ENCODE data around the gene DNAH6.

Gene DNAH6

GRCh38 chr2:84830095-84830494 lies 313.8 kb downstream of the DNAH6 start:
- TF ChIP-seq, protein P1, sequence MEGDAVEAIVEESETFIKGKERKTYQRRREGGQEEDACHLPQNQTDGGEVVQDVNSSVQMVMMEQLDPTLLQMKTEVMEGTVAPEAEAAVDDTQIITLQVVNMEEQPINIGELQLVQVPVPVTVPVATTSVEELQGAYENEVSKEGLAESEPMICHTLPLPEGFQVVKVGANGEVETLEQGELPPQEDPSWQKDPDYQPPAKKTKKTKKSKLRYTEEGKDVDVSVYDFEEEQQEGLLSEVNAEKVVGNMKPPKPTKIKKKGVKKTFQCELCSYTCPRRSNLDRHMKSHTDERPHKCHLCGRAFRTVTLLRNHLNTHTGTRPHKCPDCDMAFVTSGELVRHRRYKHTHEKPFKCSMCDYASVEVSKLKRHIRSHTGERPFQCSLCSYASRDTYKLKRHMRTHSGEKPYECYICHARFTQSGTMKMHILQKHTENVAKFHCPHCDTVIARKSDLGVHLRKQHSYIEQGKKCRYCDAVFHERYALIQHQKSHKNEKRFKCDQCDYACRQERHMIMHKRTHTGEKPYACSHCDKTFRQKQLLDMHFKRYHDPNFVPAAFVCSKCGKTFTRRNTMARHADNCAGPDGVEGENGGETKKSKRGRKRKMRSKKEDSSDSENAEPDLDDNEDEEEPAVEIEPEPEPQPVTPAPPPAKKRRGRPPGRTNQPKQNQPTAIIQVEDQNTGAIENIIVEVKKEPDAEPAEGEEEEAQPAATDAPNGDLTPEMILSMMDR (IDR thresholded peaks at IDR 0.05; ENCODE audit: insufficient read depth, missing control alignments) = no peak
- FAIRE-seq (no peak), DNase-seq (ENCODE audit: insufficient read length, low spot score) (no peak)

- no peak for FAIRE-seq
- no peak for DNase-seq (ENCODE audit: insufficient read length, low spot score)
- TF ChIP-seq, protein P1 (IDR thresholded peaks at IDR 0.05; ENCODE audit: insufficient read depth, missing control alignments) = no peak
These were observed 314.6 kb downstream of the DNAH6 start for GRCh38 chr2:84830758-84831500.

GRCh38 chr2:84832772-84833461 lies 316.6 kb downstream of the DNAH6 start:
- TF ChIP-seq, protein P1 (IDR thresholded peaks at IDR 0.05; ENCODE audit: insufficient read depth, missing control alignments) = no peak
- no peak for FAIRE-seq
- no peak for DNase-seq (ENCODE audit: insufficient read length, low spot score)

GRCh38 chr2:84833481-84834150 lies 317.3 kb downstream of the DNAH6 start:
- no peak for FAIRE-seq

GRCh38 chr2:84836215-84836614 lies 319.9 kb downstream of the DNAH6 start:
- TF ChIP-seq, protein P1 (IDR thresholded peaks at IDR 0.05; ENCODE audit: insufficient read depth, missing control alignments) = no peak
- no peak for FAIRE-seq

More at GRCh38 chr2:84833481-84834150, 317.3 kb downstream of the DNAH6 start:
- TF ChIP-seq, protein P1 (IDR thresholded peaks at IDR 0.05; ENCODE audit: insufficient read depth, missing control alignments) = no peak
- DNase-seq (ENCODE audit: insufficient read length, low spot score) = no peak

DNA sequence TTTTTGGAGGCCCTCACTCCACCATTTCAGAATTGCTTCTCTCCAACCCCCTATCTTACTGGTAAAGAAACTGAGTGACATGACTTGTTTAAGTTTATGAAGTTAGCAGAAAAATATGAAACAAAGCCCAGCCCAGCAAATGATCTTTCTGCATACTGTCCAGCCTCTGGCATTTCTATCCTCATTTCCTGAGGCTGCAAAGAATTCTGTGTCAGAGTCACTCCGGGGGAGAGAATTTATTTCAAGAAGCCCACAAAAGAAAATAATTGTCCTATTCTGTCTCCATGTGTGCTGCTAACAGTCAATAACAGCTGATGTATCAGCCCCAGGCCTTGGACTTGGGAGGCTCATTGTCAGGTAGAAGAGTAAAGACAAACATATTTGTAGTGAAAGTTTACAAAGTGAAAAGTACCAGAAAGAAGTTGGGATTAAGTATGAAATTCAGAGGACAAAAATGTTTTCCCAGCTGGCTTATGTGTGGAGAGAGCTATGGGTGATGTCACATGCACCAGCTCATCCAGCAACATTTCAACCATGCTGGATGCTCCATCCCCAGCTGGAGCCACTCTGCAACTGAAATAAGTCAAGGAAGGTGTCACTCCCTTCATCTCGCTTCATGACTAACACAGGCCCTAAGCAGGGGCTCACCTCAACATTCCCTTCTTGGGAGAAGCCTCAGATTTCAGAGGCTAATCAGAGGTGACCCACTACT lies 322.3 kb downstream of the DNAH6 start:
- TF ChIP-seq, protein P1 (IDR thresholded peaks at IDR 0.05; ENCODE audit: insufficient read depth, missing control alignments) = no peak

More at GRCh38 chr2:84836215-84836614, 319.9 kb downstream of the DNAH6 start:
- DNase-seq (ENCODE audit: insufficient read length, low spot score) = no peak

More for the DNA sequence above, 322.3 kb downstream of the DNAH6 start:
- FAIRE-seq (no peak), DNase-seq (ENCODE audit: insufficient read length, low spot score) (no peak)
